ENCODE measurements around the gene MTHFD2. TPM values are rescaled to one million over a fixed set of nuclear protein-coding genes. Genes with fewer than 3 reads are reported as not detected.

MTHFD2 gene
- total and polyA plus RNA-seq, 10 donors = 17.8 to 71.1 (median 39.8) TPM

DNA sequence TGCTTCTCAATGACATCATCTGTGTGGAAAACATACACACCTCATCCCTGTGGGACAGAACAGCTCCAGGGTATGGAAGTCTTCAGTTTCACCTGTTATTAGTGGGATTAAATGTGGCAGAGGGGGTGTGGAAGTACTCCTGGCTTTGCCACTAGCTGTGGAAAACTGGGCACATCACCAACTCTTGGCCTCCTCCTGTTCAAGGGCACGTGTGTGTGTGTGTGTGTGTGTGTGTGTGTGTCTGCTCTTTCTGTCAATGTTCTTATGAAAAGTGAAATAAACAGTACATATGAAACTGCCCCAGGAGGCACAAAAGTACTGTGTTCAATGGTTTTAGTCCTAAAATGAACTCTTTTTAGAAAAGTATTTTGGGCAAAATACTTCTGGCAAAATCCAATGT, 65.9 kb downstream of the MTHFD2 start:
- Histone ChIP-seq H3K27me3 (replicated peaks in 1 of 7) (no peaks in the 10 kb centered on the region), H3K9me3 (no peaks in the 10 kb centered on the region), H3K36me3 (peaks cover 0 to 18% (median 0%) of the 10 kb centered on the region in 6 donors), H3K4me3 (no peak overlapping the region), H3K4me1 (peaks cover 0 to 11% (median 2%) of the 10 kb centered on the region in 6 donors), H3K27ac (no peak overlapping the region)
- no peak for TF ChIP-seq CTCF (IDR thresholded peaks at IDR 0.05 in 8 of 11, conservative IDR thresholded peaks at IDR 0.05 in 3 of 11)
- no peak for TF ChIP-seq POLR2A (IDR thresholded peaks at IDR 0.05)
- no peak for TF ChIP-seq POLR2AphosphoS5 (IDR thresholded peaks at IDR 0.05)
- no peak for DNase-seq
- intact Hi-C loops (cut with DNase I; ENCODE audit: low total_unique reads) = no loop called here
- WGBS, 5 donors = 20 to 59% (median 33%) methylated on average over 1 of the region's 1 CpG

- H3K4me3 ChIP-seq = no peak overlapping the region
- peaks cover 0 to 12% (median 0%) of the 10 kb centered on the region in 6 donors for H3K36me3 ChIP-seq
- peak overlapping the region in 3 of 8 donors; percentile 4 to 39 (median 9) for H3K27ac ChIP-seq
- H3K27me3 ChIP-seq (replicated peaks in 1 of 7) = no peaks in the 10 kb centered on the region
- intact Hi-C loops (cut with DNase I; ENCODE audit: low total_unique reads) = no loop called here
- WGBS, 5 donors = 26 to 40% (median 32%) methylated on average over 4 of the region's 4 CpGs
- TF ChIP-seq POLR2AphosphoS5 (IDR thresholded peaks at IDR 0.05) (no peak), CTCF (IDR thresholded peaks at IDR 0.05 in 8 of 11, conservative IDR thresholded peaks at IDR 0.05 in 3 of 11) (peak in 10 of 11 experiments; percentile 11 to 59 (median 40))
- no peak for DNase-seq
- no peaks in the 10 kb centered on the region for H3K9me3 ChIP-seq
- H3K4me1 ChIP-seq = peaks cover 0 to 11% (median 2%) of the 10 kb centered on the region in 6 donors
Observed at GRCh38 chr2:74267068-74267467, 68.7 kb downstream of the MTHFD2 start.

Other genes starting within 250 kb of the MTHFD2 start
- gene TET3, start 213.7 kb upstream of the MTHFD2 start, total RNA-seq = 10 to 100 TPM; 18.9 to 27.6 (median 24.0) TPM
- 1 to 10 TPM; 1.6 to 3.9 (median 1.7) TPM for gene TET3, start 213.7 kb upstream of the MTHFD2 start, polyA plus RNA-seq
- 10 to 100 TPM; 12.6 to 39.8 (median 18.8) TPM for gene BOLA3, start 50.7 kb upstream of the MTHFD2 start, total RNA-seq
- 10 to 100 TPM; 33.6 to 41.4 (median 39.3) TPM for gene BOLA3, start 50.7 kb upstream of the MTHFD2 start, polyA plus RNA-seq
- 100 to 1,000 TPM; 144 to 198 (median 177) TPM for gene MOB1A, start 19.7 kb upstream of the MTHFD2 start, total RNA-seq
- gene MOB1A, start 19.7 kb upstream of the MTHFD2 start, polyA plus RNA-seq = 10 to 100 TPM; 55.0 to 87.1 (median 62.8) TPM
- gene SLC4A5, start 144.8 kb downstream of the MTHFD2 start, total RNA-seq = 1 to 10 TPM; 2.1 to 9.7 (median 3.9) TPM
- 1 to 10 TPM in 1 of 3 donors, under 1 TPM in 2; 0.45 to 1.1 (median 0.62) TPM for gene SLC4A5, start 144.8 kb downstream of the MTHFD2 start, polyA plus RNA-seq
- gene DCTN1, start 181.7 kb downstream of the MTHFD2 start, total RNA-seq = 100 to 1,000 TPM in 4 of 7 donors, 10 to 100 TPM in 3; 81.8 to 113 (median 100) TPM
- 10 to 100 TPM; 47.8 to 77.2 (median 53.7) TPM for gene DCTN1, start 181.7 kb downstream of the MTHFD2 start, polyA plus RNA-seq
- gene C2orf81, start 223.0 kb downstream of the MTHFD2 start, total RNA-seq = 1 to 10 TPM; 1.7 to 4.0 (median 2.8) TPM
- 1 to 10 TPM; 3.2 to 5.7 (median 5.1) TPM for gene C2orf81, start 223.0 kb downstream of the MTHFD2 start, polyA plus RNA-seq
- gene WDR54, start 223.1 kb downstream of the MTHFD2 start, total RNA-seq = 10 to 100 TPM; 15.1 to 24.3 (median 17.9) TPM
- 10 to 100 TPM; 23.7 to 26.0 (median 24.4) TPM for gene WDR54, start 223.1 kb downstream of the MTHFD2 start, polyA plus RNA-seq
- gene RTKN, start 243.3 kb downstream of the MTHFD2 start, total RNA-seq = 10 to 100 TPM in 3 of 7 donors, 1 to 10 TPM in 4; 5.0 to 11.1 (median 9.8) TPM
- 1 to 10 TPM; 3.2 to 6.9 (median 3.4) TPM for gene RTKN, start 243.3 kb downstream of the MTHFD2 start, polyA plus RNA-seq